Parathyroid adenoma (tissue), 2 donors: Measurements from ENCODE around the gene SLC40A1.
A peak's percentile ranks its signal among the peaks of the same experiment; 100 is the strongest.

ENCODE experiments used
- H2AFZ ChIP-seq: fragments of 300-600 bp; sonication (generic); one replicate; pipeline ENCODE4 v1.7.0; 2017; ENCODE audit warnings: antibody characterized with exemption, mild to moderate bottlenecking
- H3K27ac ChIP-seq: fragments of 300-600 bp; sonication (generic); one replicate; pipeline ENCODE4 v1.7.0; 2017
- H3K27me3 ChIP-seq: fragments of 300-600 bp; sonication (generic); one replicate; pipeline ENCODE4 v1.7.0; 2017; ENCODE audit warnings: low read length; ENCODE audit not compliant: control insufficient read depth, insufficient read depth
- H3K36me3 ChIP-seq: fragments of 300-600 bp; sonication (generic); one replicate; pipeline ENCODE4 v1.7.0; 2017; ENCODE audit warnings: low read length; ENCODE audit not compliant: control insufficient read depth, insufficient read depth
- H3K4me1 ChIP-seq: fragments of 300-600 bp; sonication (generic); one replicate; pipeline ENCODE4 v1.7.0; 2017; ENCODE audit warnings: control low read depth
- H3K4me2 ChIP-seq: fragments of 300-600 bp; sonication (generic); one replicate; pipeline ENCODE4 v1.7.0; 2017; ENCODE audit warnings: low read length
- H3K4me3 ChIP-seq: fragments of 300-600 bp; sonication (generic); one replicate; pipeline ENCODE4 v1.7.0; 2017; ENCODE audit warnings: low read depth, low read length
- H3K79me2 ChIP-seq: fragments of 300-600 bp; sonication (generic); one replicate; pipeline ENCODE4 v1.7.0; 2017; ENCODE audit warnings: control low read depth
- H3K9ac ChIP-seq: fragments of 300-600 bp; sonication (generic); one replicate; pipeline ENCODE4 v1.7.0; 2017; ENCODE audit warnings: mild to moderate bottlenecking
- H3K9me3 ChIP-seq: fragments of 300-600 bp; sonication (generic); one replicate; pipeline ENCODE4 v1.7.0; 2017; ENCODE audit warnings: low read length; ENCODE audit not compliant: control insufficient read depth
- TF ChIP-seq, protein P1 (sequence below): fragments of 300-600 bp; sonication (generic); IDR thresholded peaks from one replicate; pipeline ENCODE4 v1.7.0; 2017; ENCODE audit warnings: antibody characterized with exemption, mild to moderate bottlenecking
- donor health status: primary hyperparathyroidism.

The SLC40A1 gene

DNA sequence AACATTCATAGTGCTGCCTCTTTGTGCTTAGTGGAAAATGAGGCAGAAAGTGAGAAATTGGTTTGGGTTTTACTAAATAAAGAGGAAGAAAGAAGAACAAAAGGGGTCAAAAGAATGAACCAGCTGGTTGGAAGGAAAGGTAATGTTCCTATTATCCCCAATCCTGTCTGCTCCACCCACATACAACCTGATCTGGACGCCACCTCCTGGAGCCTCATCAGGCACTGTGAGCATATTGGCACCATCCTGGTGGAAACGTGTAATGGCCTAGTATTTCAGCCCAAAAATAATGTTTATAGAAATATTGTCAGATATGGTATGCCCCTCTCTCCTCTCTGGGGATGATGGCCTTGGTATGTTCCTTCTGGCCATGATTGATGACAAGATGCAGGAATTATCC is 45.0 kb upstream of the SLC40A1 start:
- Histone ChIP-seq H3K36me3 (no peaks in the 10 kb centered on the region), H3K9ac (no peak overlapping the region), H2AFZ (no peak overlapping the region), H3K4me3 (no peak overlapping the region), H3K4me1 (peaks cover 8% of the 10 kb centered on the region), H3K27ac (no peak overlapping the region), H3K27me3 (no peaks in the 10 kb centered on the region), H3K79me2 (no peaks in the 10 kb centered on the region), H3K4me2 (no peak overlapping the region), H3K9me3 (no peaks in the 10 kb centered on the region)
- TF ChIP-seq, protein P1, sequence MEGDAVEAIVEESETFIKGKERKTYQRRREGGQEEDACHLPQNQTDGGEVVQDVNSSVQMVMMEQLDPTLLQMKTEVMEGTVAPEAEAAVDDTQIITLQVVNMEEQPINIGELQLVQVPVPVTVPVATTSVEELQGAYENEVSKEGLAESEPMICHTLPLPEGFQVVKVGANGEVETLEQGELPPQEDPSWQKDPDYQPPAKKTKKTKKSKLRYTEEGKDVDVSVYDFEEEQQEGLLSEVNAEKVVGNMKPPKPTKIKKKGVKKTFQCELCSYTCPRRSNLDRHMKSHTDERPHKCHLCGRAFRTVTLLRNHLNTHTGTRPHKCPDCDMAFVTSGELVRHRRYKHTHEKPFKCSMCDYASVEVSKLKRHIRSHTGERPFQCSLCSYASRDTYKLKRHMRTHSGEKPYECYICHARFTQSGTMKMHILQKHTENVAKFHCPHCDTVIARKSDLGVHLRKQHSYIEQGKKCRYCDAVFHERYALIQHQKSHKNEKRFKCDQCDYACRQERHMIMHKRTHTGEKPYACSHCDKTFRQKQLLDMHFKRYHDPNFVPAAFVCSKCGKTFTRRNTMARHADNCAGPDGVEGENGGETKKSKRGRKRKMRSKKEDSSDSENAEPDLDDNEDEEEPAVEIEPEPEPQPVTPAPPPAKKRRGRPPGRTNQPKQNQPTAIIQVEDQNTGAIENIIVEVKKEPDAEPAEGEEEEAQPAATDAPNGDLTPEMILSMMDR, result no peak

DNA sequence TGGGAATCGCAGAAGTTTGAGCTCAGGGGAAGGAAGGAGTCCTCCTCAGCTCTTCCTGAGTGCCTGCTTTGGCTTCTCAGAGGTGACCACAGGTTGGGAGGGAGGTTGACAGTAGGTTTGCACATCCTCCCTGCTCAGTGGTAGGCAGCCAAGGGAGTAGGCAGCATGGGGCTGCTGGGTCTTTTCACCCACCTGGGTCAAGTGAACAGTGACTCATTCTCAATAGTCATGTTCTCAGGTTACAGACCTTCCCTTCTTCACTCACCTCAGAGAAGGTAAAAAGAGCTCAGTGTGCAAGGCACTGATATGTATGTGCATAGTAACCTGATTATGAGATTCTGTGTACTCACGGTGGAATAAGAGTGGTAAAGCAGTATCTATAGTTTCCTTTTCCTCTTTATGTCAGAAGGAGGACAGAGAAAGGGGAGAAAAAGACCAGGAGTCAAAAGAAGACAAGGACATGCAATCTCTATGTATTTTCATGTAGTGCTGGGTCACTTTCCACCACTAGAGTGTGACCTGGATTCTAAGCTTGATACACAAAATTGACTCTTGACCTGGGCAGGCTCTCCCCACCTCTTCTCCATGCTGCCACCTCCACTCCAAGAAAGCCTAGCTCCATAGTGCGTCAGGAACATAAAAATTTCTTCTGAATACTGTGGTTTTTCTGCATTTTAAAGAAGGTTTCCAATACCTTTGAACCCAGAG is 44.2 kb upstream of the SLC40A1 start:
- Histone ChIP-seq H3K9ac (no peak overlapping the region), H3K27me3 (no peaks in the 10 kb centered on the region), H3K79me2 (no peaks in the 10 kb centered on the region), H3K4me2 (no peak overlapping the region), H2AFZ (peak overlapping the region; percentile 43), H3K4me1 (peaks cover 7% of the 10 kb centered on the region), H3K27ac (no peak overlapping the region), H3K36me3 (no peaks in the 10 kb centered on the region), H3K9me3 (no peaks in the 10 kb centered on the region), H3K4me3 (no peak overlapping the region)
- TF ChIP-seq, protein P1, result no peak

DNA sequence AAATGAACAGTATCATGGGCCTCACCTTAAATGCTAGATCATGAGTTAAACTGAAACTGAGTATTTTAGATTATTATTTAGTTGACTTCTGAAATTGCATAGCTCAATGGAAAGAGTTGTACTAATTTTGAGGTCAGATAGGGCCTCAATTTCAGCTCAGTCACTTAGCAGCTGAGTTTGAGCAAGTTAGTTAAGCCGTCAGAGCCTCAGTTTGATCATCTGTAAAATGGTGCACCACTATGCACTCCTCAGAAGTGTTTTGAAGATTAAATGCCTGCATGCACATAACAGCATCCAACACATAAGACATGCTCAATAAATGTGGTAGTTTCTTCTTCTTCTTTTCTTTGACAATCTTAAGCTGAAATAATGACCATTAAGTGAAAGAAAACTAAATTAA is 42.5 kb upstream of the SLC40A1 start:
- TF ChIP-seq, protein P1, result no peak

DNA sequence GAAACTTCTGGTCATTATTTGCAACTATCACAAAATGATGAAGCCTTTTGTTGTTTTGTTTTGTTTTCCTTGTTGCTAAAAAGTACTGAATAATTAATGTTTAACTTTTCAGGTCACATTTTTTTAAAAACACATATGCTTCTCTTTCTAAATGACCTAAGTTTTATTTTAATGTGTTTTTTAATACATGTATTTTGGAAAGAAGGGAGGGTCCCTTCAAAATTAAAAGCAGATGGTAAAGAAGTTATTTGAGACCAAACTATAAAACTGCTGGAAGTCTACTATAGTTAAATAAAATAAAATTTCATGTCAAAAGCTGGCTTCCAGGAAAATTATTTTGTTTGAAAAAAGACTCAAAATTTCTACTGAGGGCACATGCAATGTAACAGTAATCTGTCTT is 41.2 kb upstream of the SLC40A1 start:
- TF ChIP-seq, protein P1, result no peak

More for the DNA sequence above, 42.5 kb upstream of the SLC40A1 start:
- Histone ChIP-seq H3K27me3 (no peaks in the 10 kb centered on the region), H3K4me3 (no peak overlapping the region), H3K9me3 (no peaks in the 10 kb centered on the region), H3K79me2 (no peaks in the 10 kb centered on the region), H3K4me2 (no peak overlapping the region), H3K27ac (no peak overlapping the region), H3K4me1 (peaks cover 7% of the 10 kb centered on the region), H3K9ac (no peak overlapping the region), H3K36me3 (no peaks in the 10 kb centered on the region), H2AFZ (no peak overlapping the region)

DNA sequence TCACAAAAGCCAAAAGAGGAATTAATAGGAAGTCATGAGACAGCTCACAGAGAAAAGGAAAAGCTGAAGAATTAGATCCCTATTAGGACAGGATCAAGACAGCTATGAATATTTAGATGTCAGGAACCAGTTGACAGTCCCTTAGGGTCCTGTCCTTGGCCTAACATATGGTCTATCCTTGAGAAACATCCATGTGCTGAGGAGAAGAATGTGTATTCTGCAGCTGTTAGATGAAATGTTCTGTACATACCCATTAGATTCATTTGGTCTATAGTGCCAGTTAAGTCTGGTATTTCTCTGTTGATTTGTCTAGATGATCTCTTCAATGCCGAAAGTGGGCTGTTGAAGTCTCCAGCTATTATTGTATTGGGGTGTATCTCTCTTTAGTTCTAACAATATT is 37.6 kb upstream of the SLC40A1 start:
- Histone ChIP-seq H2AFZ (no peak overlapping the region), H3K4me3 (no peak overlapping the region), H3K36me3 (no peaks in the 10 kb centered on the region), H3K27me3 (no peaks in the 10 kb centered on the region), H3K4me1 (peaks cover 7% of the 10 kb centered on the region), H3K9ac (no peak overlapping the region), H3K27ac (no peak overlapping the region), H3K79me2 (no peaks in the 10 kb centered on the region), H3K4me2 (no peak overlapping the region), H3K9me3 (no peaks in the 10 kb centered on the region)
- TF ChIP-seq, protein P1, result no peak

More for the DNA sequence above, 41.2 kb upstream of the SLC40A1 start:
- Histone ChIP-seq H3K9ac (no peak overlapping the region), H3K36me3 (no peaks in the 10 kb centered on the region), H2AFZ (no peak overlapping the region), H3K9me3 (no peaks in the 10 kb centered on the region), H3K79me2 (no peaks in the 10 kb centered on the region), H3K27ac (no peak overlapping the region), H3K27me3 (no peaks in the 10 kb centered on the region), H3K4me2 (no peak overlapping the region), H3K4me1 (peaks cover 7% of the 10 kb centered on the region), H3K4me3 (no peak overlapping the region)
